ENCODE data around the gene ZNF277.

Gene ZNF277

GRCh38 chr7:112206991-112207592, 597 bp downstream of the ZNF277 start:
- TF ChIP-seq, protein P1, sequence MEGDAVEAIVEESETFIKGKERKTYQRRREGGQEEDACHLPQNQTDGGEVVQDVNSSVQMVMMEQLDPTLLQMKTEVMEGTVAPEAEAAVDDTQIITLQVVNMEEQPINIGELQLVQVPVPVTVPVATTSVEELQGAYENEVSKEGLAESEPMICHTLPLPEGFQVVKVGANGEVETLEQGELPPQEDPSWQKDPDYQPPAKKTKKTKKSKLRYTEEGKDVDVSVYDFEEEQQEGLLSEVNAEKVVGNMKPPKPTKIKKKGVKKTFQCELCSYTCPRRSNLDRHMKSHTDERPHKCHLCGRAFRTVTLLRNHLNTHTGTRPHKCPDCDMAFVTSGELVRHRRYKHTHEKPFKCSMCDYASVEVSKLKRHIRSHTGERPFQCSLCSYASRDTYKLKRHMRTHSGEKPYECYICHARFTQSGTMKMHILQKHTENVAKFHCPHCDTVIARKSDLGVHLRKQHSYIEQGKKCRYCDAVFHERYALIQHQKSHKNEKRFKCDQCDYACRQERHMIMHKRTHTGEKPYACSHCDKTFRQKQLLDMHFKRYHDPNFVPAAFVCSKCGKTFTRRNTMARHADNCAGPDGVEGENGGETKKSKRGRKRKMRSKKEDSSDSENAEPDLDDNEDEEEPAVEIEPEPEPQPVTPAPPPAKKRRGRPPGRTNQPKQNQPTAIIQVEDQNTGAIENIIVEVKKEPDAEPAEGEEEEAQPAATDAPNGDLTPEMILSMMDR (IDR thresholded peaks at IDR 0.05; ENCODE audit: low read length, missing control alignments) = no peak
- DNase-seq (ENCODE audit: low read depth) = no peak
- peak overlapping the region; percentile 98 for H3K4me3 ChIP-seq (replicated peaks; ENCODE audit: low read depth, low read length)

GRCh38 chr7:112207765-112208164, 1.3 kb downstream of the ZNF277 start:
- DNase-seq (ENCODE audit: low read depth) = no peak
- TF ChIP-seq, protein P1 (IDR thresholded peaks at IDR 0.05; ENCODE audit: low read length, missing control alignments) = no peak

GRCh38 chr7:112211348-112211907, 4.9 kb downstream of the ZNF277 start:
- DNase-seq (ENCODE audit: low read depth) = peak; percentile 74
- TF ChIP-seq, protein P1 (IDR thresholded peaks at IDR 0.05; ENCODE audit: low read length, missing control alignments) = no peak
- H3K4me3 ChIP-seq (replicated peaks; ENCODE audit: low read depth, low read length) = no peak overlapping the region

More at GRCh38 chr7:112207765-112208164, 1.3 kb downstream of the ZNF277 start:
- peak overlapping the region; percentile 98 for H3K4me3 ChIP-seq (replicated peaks; ENCODE audit: low read depth, low read length)

DNA sequence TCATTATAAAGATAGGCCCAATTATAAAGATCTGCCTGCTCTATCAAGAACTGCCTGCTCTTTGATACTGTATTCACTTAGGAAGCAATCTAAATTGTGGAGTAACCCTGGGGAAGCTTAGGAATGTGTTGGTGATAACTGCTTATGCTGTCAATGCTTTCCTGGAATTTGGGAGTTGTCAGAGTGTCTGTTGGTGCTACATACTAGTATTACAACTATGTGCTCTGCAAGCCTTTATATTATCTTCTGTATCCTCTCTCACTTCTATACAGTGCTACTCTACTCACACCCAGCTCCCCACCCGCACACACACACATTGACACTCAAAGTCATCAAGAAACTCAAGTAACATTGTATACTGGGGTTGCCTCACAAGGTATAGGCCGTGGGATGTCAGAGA, 6.1 kb downstream of the ZNF277 start:
- H3K4me3 ChIP-seq (replicated peaks; ENCODE audit: low read depth, low read length) = no peak overlapping the region
- TF ChIP-seq, protein P1 (IDR thresholded peaks at IDR 0.05; ENCODE audit: low read length, missing control alignments) = no peak
- peak; percentile 55 for DNase-seq (ENCODE audit: low read depth)

- TF ChIP-seq, protein P1 (IDR thresholded peaks at IDR 0.05; ENCODE audit: low read length, missing control alignments) = no peak
- H3K4me3 ChIP-seq (replicated peaks; ENCODE audit: low read depth, low read length) = no peak overlapping the region
- DNase-seq (ENCODE audit: low read depth) = no peak
Measured at GRCh38 chr7:112213735-112214134, 7.2 kb downstream of the ZNF277 start.

- no peak overlapping the region for H3K4me3 ChIP-seq (replicated peaks; ENCODE audit: low read depth, low read length)
- TF ChIP-seq, protein P1 (IDR thresholded peaks at IDR 0.05; ENCODE audit: low read length, missing control alignments) = no peak
- no peak for DNase-seq (ENCODE audit: low read depth)
Measured at GRCh38 chr7:112214268-112214667, 7.8 kb downstream of the ZNF277 start.

DNA sequence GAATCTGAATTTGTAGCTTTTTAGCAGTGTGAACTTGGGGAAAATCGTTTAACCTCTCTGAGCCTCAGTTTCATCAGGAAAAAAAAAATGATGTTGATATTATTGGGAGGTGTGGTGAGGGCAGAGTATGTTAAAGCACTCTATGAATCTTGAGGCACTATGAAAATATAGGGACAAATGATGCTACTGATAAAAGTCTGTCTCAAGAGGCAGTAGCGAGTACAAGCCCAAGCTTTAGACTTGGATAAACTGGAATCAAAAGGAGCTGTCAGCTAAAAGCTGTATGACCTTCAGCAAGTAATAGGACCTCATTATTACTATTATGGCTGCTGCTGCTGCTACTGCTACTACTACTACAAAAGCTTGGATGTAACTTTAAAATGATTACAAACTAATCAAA, 8.4 kb downstream of the ZNF277 start:
- DNase-seq (ENCODE audit: low read depth) = no peak
- TF ChIP-seq, protein P1 (IDR thresholded peaks at IDR 0.05; ENCODE audit: low read length, missing control alignments) = peak; percentile 2
- no peak overlapping the region for H3K4me3 ChIP-seq (replicated peaks; ENCODE audit: low read depth, low read length)

Data from fibroblast of pulmonary artery (primary cell).